ENCODE results near the gene TAC3. TPM values are rescaled to one million over a fixed set of nuclear protein-coding genes. Genes with fewer than 3 reads are reported as not detected.
"Not testable (repeated sequence)": the region's sequence is repeated elsewhere in the genome, so short reads cannot be mapped to it uniquely, and the experiment has no call there.

TAC3 gene
- total RNA-seq, 1 experiment from 2014 or later, result 6.2 TPM

GRCh38 chr12:56983386-56983785, 32.9 kb downstream of the TAC3 start:
- H3K4me1 Mint-ChIP-seq, result peaks cover 10 to 11% of the 10 kb centered on the region in 2 experiments
- H3K27me3 Mint-ChIP-seq (ENCODE audit: low read depth), result peaks cover 1% of the 10 kb centered on the region; the same call in 1 of the 2 replicates
- H3K79me1 ChIP-seq (ENCODE audit: insufficient read depth, low read depth, low read length, poor library complexity, severe bottlenecking), result no peaks in the 10 kb centered on the region
- H3K4me2 ChIP-seq (ENCODE audit: insufficient read depth, insufficient read length, low read length), result no peak overlapping the region
- WGBS (ENCODE audit: extremely low coverage, insufficient read length, low lambda C conversion rate), result no CpG with 5 or more reads among the region's 4 CpGs
- H3K4ac ChIP-seq (ENCODE audit: low read depth, low read length), result no peak overlapping the region
- no peak overlapping the region for H2BK5ac ChIP-seq (ENCODE audit: insufficient read length, low read length)
- H3K27ac ChIP-seq (ENCODE audit: insufficient read length, low read depth, low read length), result no peak overlapping the region
- no peak overlapping the region for H2AFZ ChIP-seq (ENCODE audit: low read length)
- no peak overlapping the region for H4K5ac ChIP-seq (ENCODE audit: insufficient read length, low read depth, low read length)
- no peak overlapping the region for H2AK5ac ChIP-seq (ENCODE audit: insufficient read length, low read length)
- H3K56ac ChIP-seq (ENCODE audit: insufficient read length, low read depth, low read length), result no peak overlapping the region
- TF ChIP-seq CTCF (conservative IDR thresholded peaks at IDR 0.05), result no peak
- H2BK12ac ChIP-seq (ENCODE audit: insufficient read length, low read depth, low read length), result no peak overlapping the region
- H3K9me3 Mint-ChIP-seq, result no peaks in the 10 kb centered on the region; a peak in 1 of 5 replicates
- no peak overlapping the region for H3K18ac ChIP-seq (ENCODE audit: insufficient read length, low read depth, low read length)
- no peak overlapping the region for H4K91ac ChIP-seq (ENCODE audit: insufficient read length, low read depth, low read length)
- peaks cover 0 to 4% (median 0%) of the 10 kb centered on the region in 3 experiments; a peak in 2 of 7 replicates for H3K36me3 Mint-ChIP-seq (ENCODE audit: insufficient read depth in 1 of 3, low read depth in 3 of 3)
- H3T11ph ChIP-seq (ENCODE audit: low read length), result no peak overlapping the region
- H3K23ac ChIP-seq (ENCODE audit: insufficient read length, low read depth, low read length), result no peak overlapping the region
- no peaks in the 10 kb centered on the region for H4K20me1 ChIP-seq (ENCODE audit: control insufficient read depth, insufficient read depth, insufficient read length)
- no peaks in the 10 kb centered on the region for H3K23me2 ChIP-seq (ENCODE audit: insufficient read length, low read depth, low read length, poor library complexity, severe bottlenecking)
- peaks cover under 1% of the 10 kb centered on the region; the same call in 1 of the 2 replicates for H3K4me1 ChIP-seq (ENCODE audit: insufficient read depth, low read length)
- H3K27ac Mint-ChIP-seq, result peak overlapping the region in 1 of 3 experiments; percentile 84; a peak in 1 of 7 replicates
- no peak overlapping the region for H2BK15ac ChIP-seq (ENCODE audit: low read depth, low read length)
- H2BK20ac ChIP-seq (ENCODE audit: low read depth, low read length, poor library complexity, severe bottlenecking), result no peak overlapping the region
- H4K8ac ChIP-seq (replicated peaks; ENCODE audit: insufficient read length, low read depth, low read length), result no peak overlapping the region
- H2BK120ac ChIP-seq (ENCODE audit: low read depth, low read length, poor library complexity, severe bottlenecking), result no peak overlapping the region
- no peaks in the 10 kb centered on the region for H3K27me3 ChIP-seq (ENCODE audit: insufficient read depth, low read length)
- H3K9ac ChIP-seq (ENCODE audit: extremely low read depth, insufficient read length, low read length), result no peak overlapping the region
- DNase-seq, result no peak
- no peak overlapping the region for H3K14ac ChIP-seq (ENCODE audit: insufficient read depth, low read length)
- H3K9me3 ChIP-seq (ENCODE audit: control insufficient read depth, low read depth, low read length), result no peaks in the 10 kb centered on the region
- no peak overlapping the region for H3K4me3 Mint-ChIP-seq
- no peaks in the 10 kb centered on the region for H3K79me2 ChIP-seq (ENCODE audit: insufficient read depth, low read length)

DNA sequence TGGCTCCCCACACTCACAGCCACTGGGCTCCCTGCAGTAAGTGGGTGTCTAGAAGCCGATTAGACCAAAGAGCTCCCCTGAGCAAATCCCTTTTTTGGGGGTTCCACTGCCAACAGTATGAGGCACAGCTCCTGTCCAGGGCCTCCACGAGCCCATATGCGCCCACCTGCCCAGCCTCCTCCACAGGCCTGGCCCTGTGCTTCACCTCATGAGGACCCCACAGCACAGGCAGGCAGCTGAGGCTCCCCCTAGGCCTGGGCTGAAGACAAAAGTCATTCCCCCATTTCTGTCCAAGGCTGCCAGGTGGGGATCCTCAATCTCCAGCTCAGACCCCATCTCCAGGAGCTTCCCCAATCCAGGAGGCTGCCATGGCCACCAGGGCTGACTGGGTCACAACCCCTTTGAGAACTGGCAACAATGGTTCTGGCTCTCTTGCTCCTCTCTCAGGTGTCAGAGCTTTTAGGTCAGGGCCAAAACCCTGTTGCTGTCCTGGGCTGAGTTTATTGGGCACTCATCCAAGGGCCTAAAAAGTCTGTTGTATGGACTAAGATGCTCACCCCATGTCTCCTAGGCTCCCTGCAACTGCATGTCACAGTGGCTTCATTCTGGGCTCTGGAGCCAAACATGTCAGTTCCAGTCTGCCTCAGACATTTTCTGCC, 33.6 kb downstream of the TAC3 start:
- not testable (repeated sequence) for DNase-seq; H3K14ac ChIP-seq (ENCODE audit: insufficient read depth, low read length); H3K27ac ChIP-seq (ENCODE audit: insufficient read length, low read depth, low read length); H3K9me3 Mint-ChIP-seq; H3K18ac ChIP-seq (ENCODE audit: insufficient read length, low read depth, low read length); H3K23ac ChIP-seq (ENCODE audit: insufficient read length, low read depth, low read length); H2BK120ac ChIP-seq (ENCODE audit: low read depth, low read length, poor library complexity, severe bottlenecking); H3K4me2 ChIP-seq (ENCODE audit: insufficient read depth, insufficient read length, low read length); H3K4me1 Mint-ChIP-seq; H4K8ac ChIP-seq (replicated peaks; ENCODE audit: insufficient read length, low read depth, low read length); H3K4me1 ChIP-seq (ENCODE audit: insufficient read depth, low read length); H2AFZ ChIP-seq (ENCODE audit: low read length); H3K79me1 ChIP-seq (ENCODE audit: insufficient read depth, low read depth, low read length, poor library complexity, severe bottlenecking); H2BK12ac ChIP-seq (ENCODE audit: insufficient read length, low read depth, low read length); H3K56ac ChIP-seq (ENCODE audit: insufficient read length, low read depth, low read length); H3K4me3 Mint-ChIP-seq; H4K5ac ChIP-seq (ENCODE audit: insufficient read length, low read depth, low read length); H3K27ac Mint-ChIP-seq; H4K91ac ChIP-seq (ENCODE audit: insufficient read length, low read depth, low read length); H3K36me3 Mint-ChIP-seq (ENCODE audit: insufficient read depth in 1 of 3, low read depth in 3 of 3); H2BK5ac ChIP-seq (ENCODE audit: insufficient read length, low read length); H2AK5ac ChIP-seq (ENCODE audit: insufficient read length, low read length); H3K23me2 ChIP-seq (ENCODE audit: insufficient read length, low read depth, low read length, poor library complexity, severe bottlenecking); H3K27me3 ChIP-seq (ENCODE audit: insufficient read depth, low read length); H3K9me3 ChIP-seq (ENCODE audit: control insufficient read depth, low read depth, low read length); H4K20me1 ChIP-seq (ENCODE audit: control insufficient read depth, insufficient read depth, insufficient read length); H3T11ph ChIP-seq (ENCODE audit: low read length); H3K27me3 Mint-ChIP-seq (ENCODE audit: low read depth); H2BK15ac ChIP-seq (ENCODE audit: low read depth, low read length); H2BK20ac ChIP-seq (ENCODE audit: low read depth, low read length, poor library complexity, severe bottlenecking); H3K79me2 ChIP-seq (ENCODE audit: insufficient read depth, low read length); H3K9ac ChIP-seq (ENCODE audit: extremely low read depth, insufficient read length, low read length); H3K4ac ChIP-seq (ENCODE audit: low read depth, low read length)
- WGBS (ENCODE audit: extremely low coverage, insufficient read length, low lambda C conversion rate), result no CpG with 5 or more reads among the region's 3 CpGs

Data from H9 (cell line).